CD4-positive, alpha-beta T cell (primary cell): ENCODE measurements around the gene EIF2A. TPM values are rescaled to one million over a fixed set of nuclear protein-coding genes. Genes with fewer than 3 reads are reported as not detected.
A peak's percentile ranks its signal among the peaks of the same experiment; 100 is the strongest.

Experiments
- ATAC-seq: fragments of 200-7000 bp; cut with Tn5 transposase; one replicate; pipeline ENCODE4 v1.10.0; 2022; ENCODE audit warnings: mild to moderate bottlenecking; ENCODE audit not compliant: poor library complexity
- CTCF ChIA-PET: fragments of 350-600 bp; sonication (Branson Sonifier 250); formaldehyde crosslinking; loops from one replicate; lab custom pipeline; 2021; ENCODE audit warnings: antibody characterized with exemption, inconsistent platforms; lab: Charles Lee
- POLR2A ChIA-PET: fragments of 350-600 bp; sonication (Branson Sonifier 250); formaldehyde crosslinking; loops from one replicate; lab custom pipeline; 2021; ENCODE audit warnings: antibody characterized with exemption, inconsistent platforms; lab: Charles Lee
- DNase-seq, 14 experiments: peaks; one replicate each; pipeline ENCODE4 v3.0.0-alpha.2; 2013 to 2020; ENCODE audit warnings: mixed read lengths in 2 of 14
- H3K27ac ChIP-seq, 2 donors: one replicate each; pipeline versions ENCODE4 v1.5.1 to v1.7.0; 2013; ENCODE audit warnings: low read length in 2 of 2, low read depth in 1 of 2, mild to moderate bottlenecking in 1 of 2
- H3K27me3 ChIP-seq, 2 experiments: 1 replicate in 1 of 2; 2 replicates in 1 of 2; pipeline versions ENCODE4 v1.6.1 to v1.7.0; 2013; ENCODE audit warnings: low read length in 2 of 2, control low read depth in 1 of 2, mild to moderate bottlenecking in 1 of 2, moderate library complexity in 1 of 2; ENCODE audit not compliant: insufficient read depth in 2 of 2, control insufficient read depth in 1 of 2
- H3K36me3 ChIP-seq: one replicate; pipeline ENCODE4 v1.6.1; 2013; ENCODE audit warnings: low read length, control low read depth; ENCODE audit not compliant: insufficient read depth
- H3K4me1 ChIP-seq: one replicate; pipeline ENCODE4 v1.6.1; 2013; ENCODE audit warnings: low read length, control low read depth; ENCODE audit not compliant: insufficient read depth
- H3K4me3 ChIP-seq: one replicate; pipeline ENCODE4 v1.5.1; 2013; ENCODE audit warnings: mild to moderate bottlenecking, low read length, moderate library complexity
- H3K9me3 ChIP-seq, 2 experiments: 1 replicate in 1 of 2; 2 replicates in 1 of 2; pipeline versions ENCODE4 v1.6.1 to v1.7.0; 2013; ENCODE audit warnings: low read length in 2 of 2, mild to moderate bottlenecking in 2 of 2, control low read depth in 1 of 2, moderate library complexity in 1 of 2; ENCODE audit not compliant: control insufficient read depth in 1 of 2, insufficient read depth in 1 of 2
- H3K27ac Mint-ChIP-seq: one replicate; pipeline ENCODE4 v1.8.0; 2020; ENCODE audit warnings: mixed read lengths
- H3K27me3 Mint-ChIP-seq: one replicate; pipeline ENCODE4 v1.8.0; 2021; ENCODE audit warnings: mixed read lengths
- H3K36me3 Mint-ChIP-seq: one replicate; pipeline ENCODE4 v1.8.0; 2021; ENCODE audit warnings: low read depth, mixed read lengths
- H3K4me1 Mint-ChIP-seq: one replicate; pipeline ENCODE4 v1.8.0; 2021; ENCODE audit warnings: low read depth, mixed read lengths
- H3K4me3 Mint-ChIP-seq: one replicate; pipeline ENCODE4 v1.8.0; 2020; ENCODE audit warnings: mild to moderate bottlenecking, mixed read lengths
- H3K9me3 Mint-ChIP-seq: one replicate; pipeline ENCODE4 v1.8.0; 2020; ENCODE audit warnings: mixed read lengths
- CTCF ChIP-seq: fragments of 200-600 bp; IDR thresholded peaks from one replicate; pipeline ENCODE4 v1.8.0; 2022; ENCODE audit warnings: antibody characterized with exemption, mild to moderate bottlenecking
- intact Hi-C, 2 experiments: fragments of 100-400 bp; cut with DNase I in 1 of 2; cut with micrococcal nuclease in 1 of 2; formaldehyde crosslinking; loops; one replicate each; pipeline versions ENCODE4 v1.15.1 to v1.9.0; 2023 to 2025; cut with DNase I, micrococcal nuclease
- total RNA-seq, 174 experiments: library from RNA in 2 of 174; stranded (reverse) in 2 of 174; gene quantifications; one replicate each; pipeline ENCODE4 v1.2.3 and lab custom pipeline; 2021 to 2026

EIF2A gene
- total RNA-seq, 2 experiments from 2014 or later: 115 to 122 TPM

- intact Hi-C loops: no loop called here
- Histone ChIP-seq H3K4me3 (no peak overlapping the region), H3K27me3 (no peaks in the 10 kb centered on the region), H3K4me1 (no peaks in the 10 kb centered on the region), H3K36me3 (peaks cover 59% of the 10 kb centered on the region), H3K9me3 (no peaks in the 10 kb centered on the region), H3K27ac (no peak overlapping the region)
- H3K4me3 Mint-ChIP-seq: no peak overlapping the region
- ChIA-PET CTCF (interaction anchor here (0.6 to 1.2 kb wide), 2 partner anchors 11 to 15 kb away, joined by 3 read pairs; no protein-coding TSS in a partner anchor), POLR2A (interaction anchor here (1.8 to 1.9 kb wide), 2 partner anchors 20 to 37 kb away, joined by 4 to 6 read pairs; partner anchors contain the start of genes SELENOT and SERP1)
- H3K27ac Mint-ChIP-seq: no peak overlapping the region
- H3K4me1 Mint-ChIP-seq: peaks cover 4% of the 10 kb centered on the region
- no peak for DNase-seq
- peaks cover 77% of the 10 kb centered on the region for H3K36me3 Mint-ChIP-seq
- no peaks in the 10 kb centered on the region for H3K9me3 Mint-ChIP-seq
- ATAC-seq: no peak
- no peak for TF ChIP-seq CTCF
- no peaks in the 10 kb centered on the region for H3K27me3 Mint-ChIP-seq
These were observed 36.0 kb downstream of the EIF2A start for GRCh38 chr3:150582620-150583019.

DNA sequence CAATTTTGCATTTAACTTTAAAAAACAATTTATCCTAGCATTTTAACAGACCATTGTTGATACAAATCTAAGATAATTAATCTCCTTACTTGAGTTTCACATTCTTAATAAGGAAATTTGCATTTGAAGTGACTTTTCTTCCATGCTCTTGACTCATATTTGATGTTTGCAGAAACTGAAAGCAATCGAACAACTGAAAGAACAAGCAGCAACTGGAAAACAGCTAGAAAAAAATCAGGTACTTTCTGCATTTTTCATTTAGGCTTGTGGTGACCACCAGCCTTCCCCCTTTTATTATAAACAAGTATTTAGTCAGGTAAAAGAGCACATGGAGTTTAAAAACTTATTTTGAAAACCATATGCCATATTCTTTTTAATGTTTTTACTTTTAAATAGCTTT, 36.4 kb downstream of the EIF2A start:
- ChIA-PET CTCF (interaction anchor here (0.6 to 1.2 kb wide), 2 partner anchors 10 to 15 kb away, joined by 3 read pairs; no protein-coding TSS in a partner anchor), POLR2A (interaction anchor here (1.8 to 1.9 kb wide), 2 partner anchors 20 to 37 kb away, joined by 4 to 6 read pairs; partner anchors contain the start of genes SELENOT and SERP1)
- no peak overlapping the region for H3K27ac ChIP-seq
- H3K36me3 ChIP-seq: peaks cover 56% of the 10 kb centered on the region
- Mint-ChIP-seq H3K4me3 (no peak overlapping the region), H3K9me3 (no peaks in the 10 kb centered on the region), H3K27ac (no peak overlapping the region), H3K36me3 (peaks cover 77% of the 10 kb centered on the region), H3K27me3 (no peaks in the 10 kb centered on the region), H3K4me1 (peaks cover 4% of the 10 kb centered on the region)
- ATAC-seq (no peak), DNase-seq (peak in 1 of 14 experiments; percentile 20)
- TF ChIP-seq CTCF: no peak
- no peaks in the 10 kb centered on the region for H3K9me3 ChIP-seq
- H3K4me1 ChIP-seq: no peaks in the 10 kb centered on the region
- no peak overlapping the region for H3K4me3 ChIP-seq
- intact Hi-C loops: no loop called here
- no peaks in the 10 kb centered on the region for H3K27me3 ChIP-seq

DNA sequence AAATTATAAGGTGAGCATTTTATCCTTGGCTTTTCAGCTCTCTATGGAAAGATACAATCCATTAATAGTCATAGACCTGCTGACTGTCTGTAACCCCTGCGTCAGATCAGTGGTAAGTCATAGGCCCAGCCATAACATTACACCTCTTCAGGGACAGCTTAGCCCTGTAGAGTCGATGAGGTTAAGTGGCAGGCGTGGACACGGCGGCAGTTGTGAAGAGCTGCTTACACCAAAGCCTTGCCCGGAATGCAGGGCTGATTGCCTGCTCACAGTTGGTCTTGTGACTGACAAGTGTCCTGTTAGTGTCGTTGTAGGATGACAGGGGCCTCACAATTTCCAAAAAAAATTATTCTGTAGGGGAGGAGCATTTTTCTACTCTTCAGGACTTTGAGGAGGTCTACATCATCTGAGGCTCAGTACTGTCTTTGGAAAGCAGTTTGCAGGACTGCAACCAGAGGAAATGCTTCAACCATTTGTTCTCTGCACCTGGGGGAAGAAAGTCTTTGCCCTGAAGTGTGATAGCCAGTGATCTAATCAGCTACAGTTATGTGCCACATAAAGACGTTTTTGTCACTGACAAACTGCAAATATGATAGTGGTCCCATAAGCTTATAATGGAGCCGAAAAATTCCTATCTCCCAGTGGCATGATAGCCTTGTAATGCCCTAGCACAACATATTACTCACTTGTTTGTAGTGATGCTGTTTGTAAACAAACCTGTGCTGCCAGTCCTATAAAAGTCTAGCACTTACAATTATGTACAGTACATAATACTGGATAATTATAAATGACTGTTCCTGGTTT, 41.6 kb downstream of the EIF2A start:
- Histone ChIP-seq H3K4me3 (no peak overlapping the region), H3K4me1 (no peaks in the 10 kb centered on the region), H3K36me3 (peaks cover 25% of the 10 kb centered on the region), H3K27me3 (no peaks in the 10 kb centered on the region), H3K27ac (no peak overlapping the region), H3K9me3 (no peaks in the 10 kb centered on the region)
- CTCF ChIA-PET: interaction anchor here (0.7 to 1.2 kb wide), 2 partner anchors 10 to 12 kb away, joined by 3 read pairs; no protein-coding TSS in a partner anchor
- no peaks in the 10 kb centered on the region for H3K9me3 Mint-ChIP-seq
- intact Hi-C loops: no loop called here
- H3K4me3 Mint-ChIP-seq: no peak overlapping the region
- POLR2A ChIA-PET: interaction anchor here (0.8 to 1.4 kb wide), 2 partner anchors 42 to 51 kb away, joined by 3 to 5 read pairs; partner anchors contain the start of genes EIF2A and SERP1
- H3K27me3 Mint-ChIP-seq: no peaks in the 10 kb centered on the region
- peaks cover 14% of the 10 kb centered on the region for H3K4me1 Mint-ChIP-seq
- ATAC-seq: no peak
- peaks cover 47% of the 10 kb centered on the region for H3K36me3 Mint-ChIP-seq
- TF ChIP-seq CTCF: no peak
- DNase-seq: no peak
- peak overlapping the region; percentile 43 for H3K27ac Mint-ChIP-seq
